GM12878 (cell line): Measurements from ENCODE around the gene C9orf78. TPM values are rescaled to one million over a fixed set of nuclear protein-coding genes. Genes with fewer than 3 reads are reported as not detected.

ENCODE experiments used
- ATAC-seq: fragments of 200-7000 bp; cut with Tn5 transposase; 3 replicates; pipeline ENCODE4 v1.9.1; 2020; ENCODE audit warnings: mild to moderate bottlenecking, moderate library complexity
- BruUV-seq: library from RNA; stranded (reverse); fragments of 400-500 nt; replicated peaks from 2 replicates; lab custom pipeline; 2021; lab: Mats Ljungman, UMichigan
- CTCF ChIA-PET: fragments of 300-600 bp; sonication (Branson Sonifier 250); formaldehyde crosslinking; extraction: SDS; loops from one replicate; lab custom pipeline; 2021; ENCODE audit warnings: inconsistent platforms; lab: Yijun Ruan, JAX
- POLR2A ChIA-PET: fragments of 350-600 bp; formaldehyde crosslinking; extraction: SDS; loops from one replicate; lab custom pipeline; 2021; ENCODE audit warnings: inconsistent platforms; lab: Charles Lee
- RAD21 ChIA-PET: fragments of 300-600 bp; sonication (Branson Sonifier 250); formaldehyde crosslinking; loops from one replicate; lab custom pipeline; 2023; ENCODE audit warnings: antibody characterized with exemption; ENCODE audit not compliant: unreplicated experiment; lab: Charles Lee
- SMC1A ChIA-PET: fragments of 300-600 bp; sonication (Branson Sonifier 250); formaldehyde crosslinking; loops from one replicate; lab custom pipeline; 2023; ENCODE audit not compliant: unreplicated experiment, uncharacterized antibody; lab: Charles Lee
- DNase-seq: peaks from one replicate; pipeline ENCODE4 v3.0.0-alpha.2; 2011; ENCODE audit warnings: low read depth, low spot score
- FAIRE-seq: peaks from 3 replicates; lab custom pipeline; 2011; peaks lifted over from hg19 to GRCh38; lab: Jason Lieb, UNC
- H2AFZ ChIP-seq: 2 replicates; pipeline ENCODE4 v1.6.0; 2011; ENCODE audit warnings: low read depth, low read length, control low read depth; ENCODE audit not compliant: control insufficient read depth
- H3K27ac ChIP-seq: 2 replicates; pipeline ENCODE4 v1.5.1; 2011; ENCODE audit warnings: control low read depth; ENCODE audit not compliant: control insufficient read depth, insufficient read depth
- H3K27me3 ChIP-seq, 2 experiments: replicated peaks in 1 of 2; 2 replicates each; pipeline versions ENCODE4 v1.6.0 to v1.6.1; 2011; ENCODE audit warnings: low read length in 1 of 2; ENCODE audit not compliant: control insufficient read depth in 2 of 2, insufficient read depth in 2 of 2
- H3K36me3 ChIP-seq, 2 experiments: 2 replicates each; pipeline ENCODE4 v1.5.1; 2011; ENCODE audit warnings: low read length in 1 of 2; ENCODE audit not compliant: control insufficient read depth in 2 of 2, insufficient read depth in 2 of 2
- H3K4me1 ChIP-seq: 2 replicates; pipeline ENCODE4 v1.6.1; 2011; ENCODE audit warnings: mild to moderate bottlenecking, low read length, moderate library complexity, mixed read lengths; ENCODE audit not compliant: control insufficient read depth, insufficient read depth
- H3K4me2 ChIP-seq: 2 replicates; pipeline ENCODE4 v1.6.0; 2011; ENCODE audit warnings: control low read depth; ENCODE audit not compliant: control insufficient read depth, insufficient read depth
- H3K4me3 ChIP-seq: fragments of 200-600 bp; sonication (generic); 2 replicates; pipeline ENCODE4 v1.5.1; 2016
- H3K79me2 ChIP-seq: 2 replicates; pipeline ENCODE4 v1.6.0; 2011; ENCODE audit warnings: low read length; ENCODE audit not compliant: control insufficient read depth, insufficient read depth
- H3K9ac ChIP-seq: 2 replicates; pipeline ENCODE4 v1.8.0; 2011; ENCODE audit warnings: low read length, control low read depth, mixed read lengths; ENCODE audit not compliant: control insufficient read depth, insufficient read depth
- H3K9me3 ChIP-seq: replicated peaks from 3 replicates; pipeline ENCODE4 v1.5.1; 2011; ENCODE audit warnings: mild to moderate bottlenecking, low read length; ENCODE audit not compliant: control insufficient read depth, insufficient read depth
- H4K20me1 ChIP-seq: 2 replicates; pipeline ENCODE4 v1.6.0; 2011; ENCODE audit not compliant: control insufficient read depth, insufficient read depth
- BACH1 ChIP-seq: fragments of 450-650 bp; IDR thresholded peaks from 2 replicates; pipeline ENCODE4 v1.6.1; 2017; ENCODE audit warnings: mild to moderate bottlenecking, borderline replicate concordance
- EZH2 ChIP-seq: IDR thresholded peaks from 2 replicates; pipeline ENCODE4 v1.6.1; 2012; ENCODE audit warnings: low read depth, mild to moderate bottlenecking, control low read depth, inconsistent platforms, low read length, borderline replicate concordance; ENCODE audit not compliant: control insufficient read depth
- FOS ChIP-seq: IDR thresholded peaks from 3 replicates; pipeline ENCODE4 v1.6.1; 2011; ENCODE audit warnings: borderline replicate concordance; ENCODE audit not compliant: insufficient read length; ENCODE audit errors: extremely low read depth
- NRF1 ChIP-seq: conservative IDR thresholded peaks from 2 replicates; pipeline ENCODE4 v1.6.1; 2011; ENCODE audit warnings: mild to moderate bottlenecking, low read depth, low read length, improper control_type of control experiment
- POLR2AphosphoS5 ChIP-seq: IDR thresholded peaks from 2 replicates; pipeline ENCODE4 v1.6.1; 2011; ENCODE audit warnings: mild to moderate bottlenecking, low read length, inconsistent platforms
- POU2F2 ChIP-seq: IDR thresholded peaks from 3 replicates; pipeline ENCODE4 v1.6.1; 2011; ENCODE audit warnings: low read depth, mild to moderate bottlenecking, low read length, borderline replicate concordance
- RUNX3 ChIP-seq: IDR thresholded peaks from 2 replicates; pipeline ENCODE4 v1.6.1; 2012; ENCODE audit warnings: low read length, inconsistent platforms
- SMAD5 ChIP-seq: IDR thresholded peaks from 2 replicates; pipeline ENCODE4 v1.6.1; 2016; ENCODE audit warnings: antibody characterized with exemption, low read depth
- SUZ12 ChIP-seq: fragments of 200-600 bp; sonication (generic); IDR thresholded peaks from one replicate; pipeline ENCODE4 v1.6.1; 2018; ENCODE audit warnings: antibody characterized with exemption, mild to moderate bottlenecking; ENCODE audit not compliant: unreplicated experiment
- TCF7 ChIP-seq: IDR thresholded peaks from 2 replicates; pipeline ENCODE4 v1.6.1; 2014; ENCODE audit warnings: antibody characterized with exemption, borderline replicate concordance
- WGBS: methylation state at CpG from one replicate; pipeline ENCODE4 v1.1.6; 2016; ENCODE audit warnings: low lambda C conversion rate; ENCODE audit not compliant: insufficient replicate concordance, insufficient coverage; ENCODE audit errors: missing lambda C conversion rate; 5-methylcytosine and 5-hydroxymethylcytosine counted together
- in situ Hi-C: fragments of 300-500 bp; cut with MboI; formaldehyde crosslinking; loops from 9 replicates; pipeline ENCODE4 v1.14.3; 2018; ENCODE audit warnings: mixed read lengths
- intact Hi-C: fragments of 100-400 bp; cut with micrococcal nuclease; formaldehyde crosslinking; loops from one replicate; pipeline ENCODE4 v1.14.2; 2022; ENCODE audit not compliant: unreplicated experiment
- polyA plus RNA-seq, 11 experiments: library from polyadenylated mRNA; depleted of rRNA in 4 of 11; unstranded in 6 of 11; stranded (reverse) in 5 of 11; fragments of >200 nt; fragmentation: Nextera tagmentation in 4 of 11; fragmentation: Illumina TruSeq in 1 of 11; extraction: Ambion mirVana in 4 of 11; extraction: Trizol in 1 of 11; gene quantifications; 1 replicate in 1 of 11; 2 replicates in 10 of 11; pipeline versions ENCODE4 v1.2.1 to v1.2.3, GENCODE V29; 2011 to 2016; ENCODE audit warnings: inconsistent platforms in 2 of 11, missing spikeins in 2 of 11, low read depth in 1 of 11
- total RNA-seq, 4 experiments: library from RNA; depleted of rRNA in 3 of 4; stranded (reverse); fragments of >200 nt in 3 of 4; fragmentation: Illumina TruSeq in 1 of 4; extraction: Trizol in 1 of 4; gene quantifications; 2 replicates each; pipeline versions ENCODE4 v1.2.1 to v1.2.3, GENCODE V29; 2013 to 2021
- TF ChIP-seq, protein P1 (sequence below): IDR thresholded peaks from 2 replicates; pipeline ENCODE4 v1.6.1; 2012; ENCODE audit warnings: improper control_type of control experiment, low read depth, low read length; ENCODE audit not compliant: insufficient replicate concordance
- TF ChIP-seq, protein P2 (sequence below): IDR thresholded peaks from 2 replicates; pipeline ENCODE4 v1.6.1; 2012; ENCODE audit warnings: mild to moderate bottlenecking, low read depth, low read length
- TF ChIP-seq, protein P3 (sequence below): fragments of 450-650 bp; IDR thresholded peaks from 2 replicates; pipeline ENCODE4 v1.6.1; 2017; ENCODE audit warnings: mild to moderate bottlenecking

Gene C9orf78
- total and polyA plus RNA-seq, 10 of the 15 experiments (the other 5 are each of a cell fraction or from before 2014, with no cell fraction given), result 23.0 to 60.9 (median 47.5) TPM

DNA sequence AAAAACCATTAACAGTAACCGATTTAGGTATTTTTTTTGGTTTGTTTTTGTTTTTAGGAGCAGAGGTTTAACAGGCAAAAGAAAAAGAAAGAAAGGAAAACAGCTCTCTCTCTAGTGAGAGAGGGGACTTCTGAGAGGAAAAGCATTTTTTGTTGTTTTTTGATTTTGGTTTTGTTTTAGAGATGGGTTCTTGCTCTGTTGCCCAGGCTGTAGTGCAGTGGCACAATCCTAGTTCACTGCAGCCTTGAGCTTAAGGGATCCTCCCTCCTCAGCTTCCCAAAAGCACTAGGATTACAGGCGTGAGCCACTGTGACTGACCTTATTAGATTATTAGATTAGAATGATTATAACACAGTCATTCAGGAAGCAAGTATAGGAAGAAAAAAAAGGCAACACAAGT, 10.3 kb upstream of the C9orf78 start (continued):
- TF ChIP-seq, protein P1, sequence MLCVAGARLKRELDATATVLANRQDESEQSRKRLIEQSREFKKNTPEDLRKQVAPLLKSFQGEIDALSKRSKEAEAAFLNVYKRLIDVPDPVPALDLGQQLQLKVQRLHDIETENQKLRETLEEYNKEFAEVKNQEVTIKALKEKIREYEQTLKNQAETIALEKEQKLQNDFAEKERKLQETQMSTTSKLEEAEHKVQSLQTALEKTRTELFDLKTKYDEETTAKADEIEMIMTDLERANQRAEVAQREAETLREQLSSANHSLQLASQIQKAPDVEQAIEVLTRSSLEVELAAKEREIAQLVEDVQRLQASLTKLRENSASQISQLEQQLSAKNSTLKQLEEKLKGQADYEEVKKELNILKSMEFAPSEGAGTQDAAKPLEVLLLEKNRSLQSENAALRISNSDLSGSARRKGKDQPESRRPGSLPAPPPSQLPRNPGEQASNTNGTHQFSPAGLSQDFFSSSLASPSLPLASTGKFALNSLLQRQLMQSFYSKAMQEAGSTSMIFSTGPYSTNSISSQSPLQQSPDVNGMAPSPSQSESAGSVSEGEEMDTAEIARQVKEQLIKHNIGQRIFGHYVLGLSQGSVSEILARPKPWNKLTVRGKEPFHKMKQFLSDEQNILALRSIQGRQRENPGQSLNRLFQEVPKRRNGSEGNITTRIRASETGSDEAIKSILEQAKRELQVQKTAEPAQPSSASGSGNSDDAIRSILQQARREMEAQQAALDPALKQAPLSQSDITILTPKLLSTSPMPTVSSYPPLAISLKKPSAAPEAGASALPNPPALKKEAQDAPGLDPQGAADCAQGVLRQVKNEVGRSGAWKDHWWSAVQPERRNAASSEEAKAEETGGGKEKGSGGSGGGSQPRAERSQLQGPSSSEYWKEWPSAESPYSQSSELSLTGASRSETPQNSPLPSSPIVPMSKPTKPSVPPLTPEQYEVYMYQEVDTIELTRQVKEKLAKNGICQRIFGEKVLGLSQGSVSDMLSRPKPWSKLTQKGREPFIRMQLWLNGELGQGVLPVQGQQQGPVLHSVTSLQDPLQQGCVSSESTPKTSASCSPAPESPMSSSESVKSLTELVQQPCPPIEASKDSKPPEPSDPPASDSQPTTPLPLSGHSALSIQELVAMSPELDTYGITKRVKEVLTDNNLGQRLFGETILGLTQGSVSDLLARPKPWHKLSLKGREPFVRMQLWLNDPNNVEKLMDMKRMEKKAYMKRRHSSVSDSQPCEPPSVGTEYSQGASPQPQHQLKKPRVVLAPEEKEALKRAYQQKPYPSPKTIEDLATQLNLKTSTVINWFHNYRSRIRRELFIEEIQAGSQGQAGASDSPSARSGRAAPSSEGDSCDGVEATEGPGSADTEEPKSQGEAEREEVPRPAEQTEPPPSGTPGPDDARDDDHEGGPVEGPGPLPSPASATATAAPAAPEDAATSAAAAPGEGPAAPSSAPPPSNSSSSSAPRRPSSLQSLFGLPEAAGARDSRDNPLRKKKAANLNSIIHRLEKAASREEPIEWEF, result no peak
- TF ChIP-seq FOS (no peak), TCF7 (no peak), NRF1 (no peak), RUNX3 (no peak), SMAD5 (no peak), SUZ12 (no peak), POLR2AphosphoS5 (no peak)

DNA sequence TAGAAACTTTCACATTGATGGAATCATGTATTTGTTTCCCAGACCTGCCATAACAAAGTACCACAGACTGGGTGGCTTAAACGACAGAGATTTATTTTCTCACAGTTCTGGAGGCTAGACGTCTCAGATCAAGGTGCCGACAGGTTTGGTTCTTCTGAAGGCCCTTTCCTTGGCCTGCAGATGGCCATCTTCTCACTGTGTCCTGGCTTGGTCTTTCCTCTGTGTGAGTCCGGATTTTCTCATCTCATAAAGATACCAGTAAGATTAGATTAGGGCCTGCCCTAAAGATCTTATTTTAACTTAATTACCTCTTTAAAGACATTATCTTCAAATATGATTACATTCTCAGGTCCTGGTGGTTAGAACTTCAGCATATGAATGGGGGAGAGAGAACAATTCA, 6.0 kb upstream of the C9orf78 start:
- no peaks in the 10 kb centered on the region; a peak in 1 of 4 replicates for H3K36me3 ChIP-seq
- FAIRE-seq (no peak), DNase-seq (no peak), ATAC-seq (no peak)
- H3K4me1 ChIP-seq, result peaks cover 7% of the 10 kb centered on the region; the same call in 1 of the 2 replicates
- H3K9me3 ChIP-seq, result no peaks in the 10 kb centered on the region
- ChIA-PET SMC1A (interaction anchor here (0.6 kb wide), 1 partner anchor 198 kb away, joined by 6 read pairs; no protein-coding TSS in a partner anchor), RAD21 (no interaction called here), CTCF (interaction anchor here (0.5 kb wide), 1 partner anchor 75 kb away, joined by 3 read pairs; no protein-coding TSS in a partner anchor), POLR2A (no interaction called here)
- WGBS, result 78% methylated on average over 4 of the region's 4 CpGs
- H3K27ac ChIP-seq, result no peak overlapping the region
- intact Hi-C loops, result no loop called here
- H2AFZ ChIP-seq, result no peak overlapping the region
- in situ Hi-C loops, result loop anchor here (25.0 kb wide), 1 partner anchor 1421 kb away; no protein-coding TSS in a partner anchor
- H3K27me3 ChIP-seq, result no peaks in the 10 kb centered on the region; a peak in 1 of 4 replicates
- H3K4me2 ChIP-seq, result no peak overlapping the region
- H4K20me1 ChIP-seq, result no peaks in the 10 kb centered on the region
- peaks cover 9% of the 10 kb centered on the region for H3K79me2 ChIP-seq
- H3K4me3 ChIP-seq, result no peak overlapping the region
- no peak overlapping the region for H3K9ac ChIP-seq
- BruUV-seq, result no TSS peak
- TF ChIP-seq, protein P2, sequence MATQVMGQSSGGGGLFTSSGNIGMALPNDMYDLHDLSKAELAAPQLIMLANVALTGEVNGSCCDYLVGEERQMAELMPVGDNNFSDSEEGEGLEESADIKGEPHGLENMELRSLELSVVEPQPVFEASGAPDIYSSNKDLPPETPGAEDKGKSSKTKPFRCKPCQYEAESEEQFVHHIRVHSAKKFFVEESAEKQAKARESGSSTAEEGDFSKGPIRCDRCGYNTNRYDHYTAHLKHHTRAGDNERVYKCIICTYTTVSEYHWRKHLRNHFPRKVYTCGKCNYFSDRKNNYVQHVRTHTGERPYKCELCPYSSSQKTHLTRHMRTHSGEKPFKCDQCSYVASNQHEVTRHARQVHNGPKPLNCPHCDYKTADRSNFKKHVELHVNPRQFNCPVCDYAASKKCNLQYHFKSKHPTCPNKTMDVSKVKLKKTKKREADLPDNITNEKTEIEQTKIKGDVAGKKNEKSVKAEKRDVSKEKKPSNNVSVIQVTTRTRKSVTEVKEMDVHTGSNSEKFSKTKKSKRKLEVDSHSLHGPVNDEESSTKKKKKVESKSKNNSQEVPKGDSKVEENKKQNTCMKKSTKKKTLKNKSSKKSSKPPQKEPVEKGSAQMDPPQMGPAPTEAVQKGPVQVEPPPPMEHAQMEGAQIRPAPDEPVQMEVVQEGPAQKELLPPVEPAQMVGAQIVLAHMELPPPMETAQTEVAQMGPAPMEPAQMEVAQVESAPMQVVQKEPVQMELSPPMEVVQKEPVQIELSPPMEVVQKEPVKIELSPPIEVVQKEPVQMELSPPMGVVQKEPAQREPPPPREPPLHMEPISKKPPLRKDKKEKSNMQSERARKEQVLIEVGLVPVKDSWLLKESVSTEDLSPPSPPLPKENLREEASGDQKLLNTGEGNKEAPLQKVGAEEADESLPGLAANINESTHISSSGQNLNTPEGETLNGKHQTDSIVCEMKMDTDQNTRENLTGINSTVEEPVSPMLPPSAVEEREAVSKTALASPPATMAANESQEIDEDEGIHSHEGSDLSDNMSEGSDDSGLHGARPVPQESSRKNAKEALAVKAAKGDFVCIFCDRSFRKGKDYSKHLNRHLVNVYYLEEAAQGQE, result no peak
- TF ChIP-seq BACH1, result no peak
- TF ChIP-seq, protein P3, sequence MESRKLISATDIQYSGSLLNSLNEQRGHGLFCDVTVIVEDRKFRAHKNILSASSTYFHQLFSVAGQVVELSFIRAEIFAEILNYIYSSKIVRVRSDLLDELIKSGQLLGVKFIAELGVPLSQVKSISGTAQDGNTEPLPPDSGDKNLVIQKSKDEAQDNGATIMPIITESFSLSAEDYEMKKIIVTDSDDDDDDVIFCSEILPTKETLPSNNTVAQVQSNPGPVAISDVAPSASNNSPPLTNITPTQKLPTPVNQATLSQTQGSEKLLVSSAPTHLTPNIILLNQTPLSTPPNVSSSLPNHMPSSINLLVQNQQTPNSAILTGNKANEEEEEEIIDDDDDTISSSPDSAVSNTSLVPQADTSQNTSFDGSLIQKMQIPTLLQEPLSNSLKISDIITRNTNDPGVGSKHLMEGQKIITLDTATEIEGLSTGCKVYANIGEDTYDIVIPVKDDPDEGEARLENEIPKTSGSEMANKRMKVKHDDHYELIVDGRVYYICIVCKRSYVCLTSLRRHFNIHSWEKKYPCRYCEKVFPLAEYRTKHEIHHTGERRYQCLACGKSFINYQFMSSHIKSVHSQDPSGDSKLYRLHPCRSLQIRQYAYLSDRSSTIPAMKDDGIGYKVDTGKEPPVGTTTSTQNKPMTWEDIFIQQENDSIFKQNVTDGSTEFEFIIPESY, result no peak
- no peak for TF ChIP-seq POU2F2
- no peak for TF ChIP-seq EZH2
